Glutamatergic neuron (in vitro differentiated cells): ENCODE measurements around the gene C11orf97. TPM values are rescaled to one million over a fixed set of nuclear protein-coding genes. Genes with fewer than 3 reads are reported as not detected.

Source experiments
- DNase-seq: peaks from one replicate; pipeline ENCODE4 v3.0.0; 2022
- H3K27ac Mint-ChIP-seq: one replicate; pipeline ENCODE4 v1.8.0; 2020; ENCODE audit warnings: mild to moderate bottlenecking, mixed read lengths, inconsistent platforms; ENCODE audit not compliant: unreplicated experiment
- H3K27me3 Mint-ChIP-seq: one replicate; pipeline ENCODE4 v1.8.0; 2020; ENCODE audit warnings: mild to moderate bottlenecking, moderate library complexity, mixed read lengths, inconsistent platforms; ENCODE audit not compliant: unreplicated experiment
- H3K36me3 Mint-ChIP-seq: one replicate; pipeline ENCODE4 v1.8.0; 2020; ENCODE audit warnings: mild to moderate bottlenecking, mixed read lengths, inconsistent platforms; ENCODE audit not compliant: unreplicated experiment
- H3K4me1 Mint-ChIP-seq: one replicate; pipeline ENCODE4 v1.8.0; 2020; ENCODE audit warnings: mild to moderate bottlenecking, low read depth, mixed read lengths, inconsistent platforms; ENCODE audit not compliant: unreplicated experiment
- H3K4me3 Mint-ChIP-seq: one replicate; pipeline ENCODE4 v1.8.0; 2020; ENCODE audit warnings: mild to moderate bottlenecking, mixed read lengths, inconsistent platforms; ENCODE audit not compliant: unreplicated experiment
- H3K9me3 Mint-ChIP-seq: one replicate; pipeline ENCODE4 v1.8.0; 2020; ENCODE audit warnings: mild to moderate bottlenecking, moderate library complexity, mixed read lengths, inconsistent platforms; ENCODE audit not compliant: unreplicated experiment
- total RNA-seq: library from RNA; stranded (reverse); fragmentation: NEBNext Ultra II Directional; extraction: Animal tissue kit (Norgen Biotek cat#: 25700); gene quantifications from one replicate; pipeline ENCODE4 v1.2.1, GENCODE V29; 2021; ENCODE audit not compliant: unreplicated experiment
- TF ChIP-seq, protein P1 (sequence below): fragments of 200-600 bp; sonication (generic); IDR thresholded peaks from one replicate; pipeline ENCODE4 v1.5.0; 2021; ENCODE audit not compliant: partially characterized antibody, unreplicated experiment

The C11orf97 gene
- total RNA-seq, 1 donor from 2014 or later, result not detected

DNA sequence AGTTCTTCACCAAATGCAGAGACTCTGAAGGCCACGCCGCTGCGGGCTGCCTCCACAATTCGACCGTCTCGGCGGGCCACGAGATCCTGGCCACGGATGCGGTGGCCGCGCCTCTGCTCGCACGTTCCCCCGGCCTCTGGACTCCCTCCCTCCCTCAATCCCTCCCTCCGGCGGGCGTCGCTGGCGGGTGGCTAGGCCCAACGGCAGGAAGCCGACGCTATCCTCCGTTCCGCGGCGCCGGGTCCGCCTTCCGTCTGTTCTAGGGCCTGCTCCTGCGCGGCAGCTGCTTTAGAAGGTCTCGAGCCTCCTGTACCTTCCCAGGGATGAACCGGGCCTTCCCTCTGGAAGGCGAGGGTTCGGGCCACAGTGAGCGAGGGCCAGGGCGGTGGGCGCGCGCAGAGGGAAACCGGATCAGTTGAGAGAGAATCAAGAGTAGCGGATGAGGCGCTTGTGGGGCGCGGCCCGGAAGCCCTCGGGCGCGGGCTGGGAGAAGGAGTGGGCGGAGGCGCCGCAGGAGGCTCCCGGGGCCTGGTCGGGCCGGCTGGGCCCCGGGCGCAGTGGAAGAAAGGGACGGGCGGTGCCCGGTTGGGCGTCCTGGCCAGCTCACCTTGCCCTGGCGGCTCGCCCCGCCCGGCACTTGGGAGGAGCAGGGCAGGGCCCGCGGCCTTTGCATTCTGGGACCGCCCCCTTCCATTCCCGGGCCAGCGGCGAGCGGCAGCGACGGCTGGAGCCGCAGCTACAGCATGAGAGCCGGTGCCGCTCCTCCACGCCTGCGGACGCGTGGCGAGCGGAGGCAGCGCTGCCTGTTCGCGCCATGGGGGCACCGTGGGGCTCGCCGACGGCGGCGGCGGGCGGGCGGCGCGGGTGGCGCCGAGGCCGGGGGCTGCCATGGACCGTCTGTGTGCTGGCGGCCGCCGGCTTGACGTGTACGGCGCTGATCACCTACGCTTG lies 31.7 kb downstream of the C11orf97 start, which contains the start of gene FUT4:
Gene FUT4 (plus strand): TSS at position 227 of the 951 bp plus-strand sequence. CDS start 213 bp downstream, at position 440.
- Mint-ChIP-seq H3K27ac (peak within 1 kb of the TSS; percentile 96), H3K27me3 (peaks cover 10% of the 10 kb centered on the region), H3K9me3 (peaks cover 2% of the 10 kb centered on the region), H3K4me1 (no peaks in the 10 kb centered on the region), H3K4me3 (peak within 1 kb of the TSS; percentile 97), H3K36me3 (no peaks in the 10 kb centered on the region)
- TF ChIP-seq, protein P1, sequence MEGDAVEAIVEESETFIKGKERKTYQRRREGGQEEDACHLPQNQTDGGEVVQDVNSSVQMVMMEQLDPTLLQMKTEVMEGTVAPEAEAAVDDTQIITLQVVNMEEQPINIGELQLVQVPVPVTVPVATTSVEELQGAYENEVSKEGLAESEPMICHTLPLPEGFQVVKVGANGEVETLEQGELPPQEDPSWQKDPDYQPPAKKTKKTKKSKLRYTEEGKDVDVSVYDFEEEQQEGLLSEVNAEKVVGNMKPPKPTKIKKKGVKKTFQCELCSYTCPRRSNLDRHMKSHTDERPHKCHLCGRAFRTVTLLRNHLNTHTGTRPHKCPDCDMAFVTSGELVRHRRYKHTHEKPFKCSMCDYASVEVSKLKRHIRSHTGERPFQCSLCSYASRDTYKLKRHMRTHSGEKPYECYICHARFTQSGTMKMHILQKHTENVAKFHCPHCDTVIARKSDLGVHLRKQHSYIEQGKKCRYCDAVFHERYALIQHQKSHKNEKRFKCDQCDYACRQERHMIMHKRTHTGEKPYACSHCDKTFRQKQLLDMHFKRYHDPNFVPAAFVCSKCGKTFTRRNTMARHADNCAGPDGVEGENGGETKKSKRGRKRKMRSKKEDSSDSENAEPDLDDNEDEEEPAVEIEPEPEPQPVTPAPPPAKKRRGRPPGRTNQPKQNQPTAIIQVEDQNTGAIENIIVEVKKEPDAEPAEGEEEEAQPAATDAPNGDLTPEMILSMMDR, result no peak
- DNase-seq, result peak; percentile 83

GRCh38 chr11:94544646-94545263 lies 32.5 kb downstream of the C11orf97 start:
- peak overlapping the region; percentile 74 for H3K4me3 Mint-ChIP-seq
- H3K36me3 Mint-ChIP-seq, result no peaks in the 10 kb centered on the region
- TF ChIP-seq, protein P1, result no peak
- peaks cover 2% of the 10 kb centered on the region for H3K9me3 Mint-ChIP-seq
- peak; percentile 32 for DNase-seq
- no peak overlapping the region for H3K27ac Mint-ChIP-seq
- H3K4me1 Mint-ChIP-seq, result no peaks in the 10 kb centered on the region
- H3K27me3 Mint-ChIP-seq, result peaks cover 10% of the 10 kb centered on the region

DNA sequence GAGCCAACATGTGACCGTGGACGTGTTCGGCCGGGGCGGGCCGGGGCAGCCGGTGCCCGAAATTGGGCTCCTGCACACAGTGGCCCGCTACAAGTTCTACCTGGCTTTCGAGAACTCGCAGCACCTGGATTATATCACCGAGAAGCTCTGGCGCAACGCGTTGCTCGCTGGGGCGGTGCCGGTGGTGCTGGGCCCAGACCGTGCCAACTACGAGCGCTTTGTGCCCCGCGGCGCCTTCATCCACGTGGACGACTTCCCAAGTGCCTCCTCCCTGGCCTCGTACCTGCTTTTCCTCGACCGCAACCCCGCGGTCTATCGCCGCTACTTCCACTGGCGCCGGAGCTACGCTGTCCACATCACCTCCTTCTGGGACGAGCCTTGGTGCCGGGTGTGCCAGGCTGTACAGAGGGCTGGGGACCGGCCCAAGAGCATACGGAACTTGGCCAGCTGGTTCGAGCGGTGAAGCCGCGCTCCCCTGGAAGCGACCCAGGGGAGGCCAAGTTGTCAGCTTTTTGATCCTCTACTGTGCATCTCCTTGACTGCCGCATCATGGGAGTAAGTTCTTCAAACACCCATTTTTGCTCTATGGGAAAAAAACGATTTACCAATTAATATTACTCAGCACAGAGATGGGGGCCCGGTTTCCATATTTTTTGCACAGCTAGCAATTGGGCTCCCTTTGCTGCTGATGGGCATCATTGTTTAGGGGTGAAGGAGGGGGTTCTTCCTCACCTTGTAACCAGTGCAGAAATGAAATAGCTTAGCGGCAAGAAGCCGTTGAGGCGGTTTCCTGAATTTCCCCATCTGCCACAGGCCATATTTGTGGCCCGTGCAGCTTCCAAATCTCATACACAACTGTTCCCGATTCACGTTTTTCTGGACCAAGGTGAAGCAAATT lies 33.3 kb downstream of the C11orf97 start:
- no peak overlapping the region for H3K27ac Mint-ChIP-seq
- H3K4me3 Mint-ChIP-seq, result peak overlapping the region; percentile 74
- DNase-seq, result no peak
- TF ChIP-seq, protein P1, result no peak
- peaks cover 10% of the 10 kb centered on the region for H3K27me3 Mint-ChIP-seq
- H3K4me1 Mint-ChIP-seq, result no peaks in the 10 kb centered on the region
- no peaks in the 10 kb centered on the region for H3K36me3 Mint-ChIP-seq
- H3K9me3 Mint-ChIP-seq, result peaks cover 2% of the 10 kb centered on the region

GRCh38 chr11:94546162-94546470 lies 33.9 kb downstream of the C11orf97 start:
- peaks cover 10% of the 10 kb centered on the region for H3K27me3 Mint-ChIP-seq
- peaks cover 2% of the 10 kb centered on the region for H3K9me3 Mint-ChIP-seq
- no peak overlapping the region for H3K27ac Mint-ChIP-seq
- H3K4me1 Mint-ChIP-seq, result no peaks in the 10 kb centered on the region
- no peaks in the 10 kb centered on the region for H3K36me3 Mint-ChIP-seq
- no peak overlapping the region for H3K4me3 Mint-ChIP-seq
- TF ChIP-seq, protein P1, result no peak
- no peak for DNase-seq
